ENCODE measurements around the gene SLIT3.
A peak's percentile ranks its signal among the peaks of the same experiment; 100 is the strongest.

The SLIT3 gene

GRCh38 chr5:168985454-168985853, 315.5 kb downstream of the SLIT3 start:
- TF ChIP-seq GATA2 (IDR thresholded peaks at IDR 0.05; ENCODE audit: low read depth, low read length) (no peak), GATA3 (IDR thresholded peaks at IDR 0.05; ENCODE audit: low read depth, low read length) (no peak)

GRCh38 chr5:168984135-168984675, 316.7 kb downstream of the SLIT3 start:
- TF ChIP-seq GATA3 (IDR thresholded peaks at IDR 0.05; ENCODE audit: low read depth, low read length) (no peak), GATA2 (IDR thresholded peaks at IDR 0.05; ENCODE audit: low read depth, low read length) (peak; percentile 70; the same call in 1 of the 2 replicates)

- no peak for TF ChIP-seq GATA2 (IDR thresholded peaks at IDR 0.05; ENCODE audit: low read depth, low read length)
- no peak for TF ChIP-seq GATA3 (IDR thresholded peaks at IDR 0.05; ENCODE audit: low read depth, low read length)
Measured at GRCh38 chr5:168979135-168979534, 321.8 kb downstream of the SLIT3 start.

GRCh38 chr5:168978500-168978899, 322.4 kb downstream of the SLIT3 start:
- no peak for TF ChIP-seq GATA3 (IDR thresholded peaks at IDR 0.05; ENCODE audit: low read depth, low read length)
- no peak for TF ChIP-seq GATA2 (IDR thresholded peaks at IDR 0.05; ENCODE audit: low read depth, low read length)

GRCh38 chr5:168978015-168978414, 322.9 kb downstream of the SLIT3 start:
- TF ChIP-seq GATA3 (IDR thresholded peaks at IDR 0.05; ENCODE audit: low read depth, low read length) (no peak), GATA2 (IDR thresholded peaks at IDR 0.05; ENCODE audit: low read depth, low read length) (no peak)

GRCh38 chr5:168976311-168976970, 324.5 kb downstream of the SLIT3 start:
- TF ChIP-seq GATA3 (IDR thresholded peaks at IDR 0.05; ENCODE audit: low read depth, low read length) (no peak), GATA2 (IDR thresholded peaks at IDR 0.05; ENCODE audit: low read depth, low read length) (0 out of 2 replicates have a peak, but pooled peaks have one; percentile 29)

- TF ChIP-seq GATA2 (IDR thresholded peaks at IDR 0.05; ENCODE audit: low read depth, low read length) = no peak
- TF ChIP-seq GATA3 (IDR thresholded peaks at IDR 0.05; ENCODE audit: low read depth, low read length) = no peak
Measured at GRCh38 chr5:168975331-168975730, 325.6 kb downstream of the SLIT3 start.

- TF ChIP-seq GATA3 (IDR thresholded peaks at IDR 0.05; ENCODE audit: low read depth, low read length) (no peak), GATA2 (IDR thresholded peaks at IDR 0.05; ENCODE audit: low read depth, low read length) (no peak)
Measured at GRCh38 chr5:168974082-168974481, 326.9 kb downstream of the SLIT3 start.

GRCh38 chr5:168972731-168973130, 328.2 kb downstream of the SLIT3 start:
- TF ChIP-seq GATA2 (IDR thresholded peaks at IDR 0.05; ENCODE audit: low read depth, low read length) = no peak
- no peak for TF ChIP-seq GATA3 (IDR thresholded peaks at IDR 0.05; ENCODE audit: low read depth, low read length)

GRCh38 chr5:168971100-168971499, 329.8 kb downstream of the SLIT3 start:
- TF ChIP-seq GATA3 (IDR thresholded peaks at IDR 0.05; ENCODE audit: low read depth, low read length) (no peak), GATA2 (IDR thresholded peaks at IDR 0.05; ENCODE audit: low read depth, low read length) (no peak)

GRCh38 chr5:168969326-168969886, 331.5 kb downstream of the SLIT3 start:
- TF ChIP-seq GATA3 (IDR thresholded peaks at IDR 0.05; ENCODE audit: low read depth, low read length) = no peak
- TF ChIP-seq GATA2 (IDR thresholded peaks at IDR 0.05; ENCODE audit: low read depth, low read length) = no peak

- TF ChIP-seq GATA2 (IDR thresholded peaks at IDR 0.05; ENCODE audit: low read depth, low read length) (no peak), GATA3 (IDR thresholded peaks at IDR 0.05; ENCODE audit: low read depth, low read length) (no peak)
Measured at GRCh38 chr5:168967882-168968620, 332.9 kb downstream of the SLIT3 start.

GRCh38 chr5:168965638-168966037, 335.3 kb downstream of the SLIT3 start:
- TF ChIP-seq GATA3 (IDR thresholded peaks at IDR 0.05; ENCODE audit: low read depth, low read length) (no peak), GATA2 (IDR thresholded peaks at IDR 0.05; ENCODE audit: low read depth, low read length) (no peak)

- TF ChIP-seq GATA2 (IDR thresholded peaks at IDR 0.05; ENCODE audit: low read depth, low read length) (no peak), GATA3 (IDR thresholded peaks at IDR 0.05; ENCODE audit: low read depth, low read length) (no peak)
Measured at GRCh38 chr5:168964182-168964581, 336.8 kb downstream of the SLIT3 start.

Data from SH-SY5Y (cell line).